Stimulated activated CD4-positive, alpha-beta T cell treated with anti-CD3 and anti-CD28 coated beads, Interleukin-12 subunit alpha, Interleukin-12 subunit beta, amount 100 ng/mL, for 4 hours (primary cell): ENCODE data around the gene C1QTNF6.
"Not testable (repeated sequence)": the region's sequence is repeated elsewhere in the genome, so short reads cannot be mapped to it uniquely, and the experiment has no call there.

Experiments
- DNase-seq: peaks from one replicate; pipeline ENCODE4 v3.0.0-alpha.2; 2020

C1QTNF6 gene

GRCh38 chr22:37187891-37188761 lies at the start of gene C1QTNF6:
Gene C1QTNF6 (minus strand): TSS chr22:37188247. CDS start chr22:37188213, 34 bp downstream.
- no peak for DNase-seq

- DNase-seq: no peak
These were observed 48.0 kb upstream of the C1QTNF6 start for GRCh38 chr22:37235897-37236607.

GRCh38 chr22:37234736-37235711 lies 47.0 kb upstream of the C1QTNF6 start:
- no peak for DNase-seq

- DNase-seq: no peak
These were observed 45.9 kb upstream of the C1QTNF6 start for GRCh38 chr22:37233751-37234631.

- DNase-seq: not testable (repeated sequence)
These were observed 45.3 kb upstream of the C1QTNF6 start for GRCh38 chr22:37233371-37233750.

- no peak for DNase-seq
These were observed 44.3 kb upstream of the C1QTNF6 start for GRCh38 chr22:37232140-37232998.

- peak; percentile 53 for DNase-seq
These were observed 43.5 kb upstream of the C1QTNF6 start for GRCh38 chr22:37231406-37232139.

GRCh38 chr22:37230673-37231405 lies 42.8 kb upstream of the C1QTNF6 start:
- DNase-seq: peak; percentile 72

GRCh38 chr22:37229805-37230672 lies 42.0 kb upstream of the C1QTNF6 start:
- peak; percentile 84 for DNase-seq

- no peak for DNase-seq
These were observed 41.2 kb upstream of the C1QTNF6 start for GRCh38 chr22:37229012-37229804.

GRCh38 chr22:37228106-37229011 lies 40.3 kb upstream of the C1QTNF6 start:
- peak; percentile 48 for DNase-seq

- DNase-seq: no peak
These were observed 38.5 kb upstream of the C1QTNF6 start for GRCh38 chr22:37226514-37226913.

GRCh38 chr22:37226087-37226486 lies 38.0 kb upstream of the C1QTNF6 start:
- no peak for DNase-seq

GRCh38 chr22:37225481-37225880 lies 37.4 kb upstream of the C1QTNF6 start:
- no peak for DNase-seq

GRCh38 chr22:37224757-37225420 lies 36.8 kb upstream of the C1QTNF6 start:
- DNase-seq: no peak
